PC-3 (cell line): ENCODE results near the gene UNK.

Experiments
- EZH2phosphoT487 ChIP-seq: fragments of 300-600 bp; sonication (generic); IDR thresholded peaks from 2 replicates; pipeline ENCODE4 v1.6.1; 2018; ENCODE audit warnings: mild to moderate bottlenecking, antibody characterized with exemption, low read length, borderline replicate concordance
- TF ChIP-seq, protein P1 (sequence below): fragments of 300-600 bp; sonication (generic); conservative IDR thresholded peaks from 2 replicates; pipeline ENCODE4 v1.5.1; 2017; ENCODE audit warnings: antibody characterized with exemption, low read depth, mild to moderate bottlenecking, low read length

DNA sequence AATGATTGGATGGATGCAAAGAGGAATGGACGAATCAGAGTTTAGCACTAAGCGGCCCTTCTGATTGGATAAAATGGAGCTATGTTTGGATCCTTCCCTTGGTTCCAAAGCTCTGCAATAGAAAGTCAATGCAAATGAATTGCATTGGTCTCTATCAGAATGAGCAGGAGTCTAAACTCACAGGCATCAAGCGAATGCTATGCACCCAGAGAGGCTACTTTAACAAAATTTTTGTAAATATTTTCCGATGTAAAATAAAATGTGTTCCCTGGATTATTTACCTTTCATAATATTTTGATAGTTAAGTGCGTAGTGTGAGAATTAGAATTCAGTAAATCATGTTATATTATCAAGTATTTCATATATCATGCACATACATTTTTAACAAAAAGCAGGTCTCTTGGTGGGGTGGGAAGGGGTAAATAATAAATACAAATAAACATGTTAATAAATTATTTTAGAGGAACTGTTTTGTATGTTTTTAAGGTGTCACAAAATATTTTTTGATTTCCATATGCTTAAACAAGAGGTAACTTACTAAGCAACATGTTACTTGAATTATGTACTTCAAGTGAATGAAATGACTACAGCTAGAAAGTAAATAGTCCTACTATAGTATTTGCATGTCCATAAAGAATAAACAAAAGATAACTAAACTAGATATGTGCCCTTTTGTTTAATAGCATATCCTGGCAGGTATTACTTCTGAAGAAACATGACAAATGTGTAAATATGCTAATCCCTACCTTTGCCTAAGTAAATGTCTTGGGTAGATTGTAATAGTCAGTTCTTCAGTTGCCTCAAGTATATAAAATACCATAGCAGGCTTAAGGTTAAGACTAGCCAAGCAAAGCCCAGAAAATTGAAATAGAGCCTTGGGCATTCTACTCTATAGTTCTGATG, 4.4 kb upstream of the UNK start:
- TF ChIP-seq, protein P1, sequence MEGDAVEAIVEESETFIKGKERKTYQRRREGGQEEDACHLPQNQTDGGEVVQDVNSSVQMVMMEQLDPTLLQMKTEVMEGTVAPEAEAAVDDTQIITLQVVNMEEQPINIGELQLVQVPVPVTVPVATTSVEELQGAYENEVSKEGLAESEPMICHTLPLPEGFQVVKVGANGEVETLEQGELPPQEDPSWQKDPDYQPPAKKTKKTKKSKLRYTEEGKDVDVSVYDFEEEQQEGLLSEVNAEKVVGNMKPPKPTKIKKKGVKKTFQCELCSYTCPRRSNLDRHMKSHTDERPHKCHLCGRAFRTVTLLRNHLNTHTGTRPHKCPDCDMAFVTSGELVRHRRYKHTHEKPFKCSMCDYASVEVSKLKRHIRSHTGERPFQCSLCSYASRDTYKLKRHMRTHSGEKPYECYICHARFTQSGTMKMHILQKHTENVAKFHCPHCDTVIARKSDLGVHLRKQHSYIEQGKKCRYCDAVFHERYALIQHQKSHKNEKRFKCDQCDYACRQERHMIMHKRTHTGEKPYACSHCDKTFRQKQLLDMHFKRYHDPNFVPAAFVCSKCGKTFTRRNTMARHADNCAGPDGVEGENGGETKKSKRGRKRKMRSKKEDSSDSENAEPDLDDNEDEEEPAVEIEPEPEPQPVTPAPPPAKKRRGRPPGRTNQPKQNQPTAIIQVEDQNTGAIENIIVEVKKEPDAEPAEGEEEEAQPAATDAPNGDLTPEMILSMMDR = no peak
- TF ChIP-seq EZH2phosphoT487 = no peak
